NOMO-1 treated with DMSO at 0.1 percent for 48 hours (cell line): ENCODE measurements around the gene GLO1.

Experiments used
- DNase-seq: peaks from one replicate; lab custom pipeline; 2025; ENCODE audit not compliant: unreplicated experiment; lab: John Stamatoyannopoulos, UW

Gene GLO1

DNA sequence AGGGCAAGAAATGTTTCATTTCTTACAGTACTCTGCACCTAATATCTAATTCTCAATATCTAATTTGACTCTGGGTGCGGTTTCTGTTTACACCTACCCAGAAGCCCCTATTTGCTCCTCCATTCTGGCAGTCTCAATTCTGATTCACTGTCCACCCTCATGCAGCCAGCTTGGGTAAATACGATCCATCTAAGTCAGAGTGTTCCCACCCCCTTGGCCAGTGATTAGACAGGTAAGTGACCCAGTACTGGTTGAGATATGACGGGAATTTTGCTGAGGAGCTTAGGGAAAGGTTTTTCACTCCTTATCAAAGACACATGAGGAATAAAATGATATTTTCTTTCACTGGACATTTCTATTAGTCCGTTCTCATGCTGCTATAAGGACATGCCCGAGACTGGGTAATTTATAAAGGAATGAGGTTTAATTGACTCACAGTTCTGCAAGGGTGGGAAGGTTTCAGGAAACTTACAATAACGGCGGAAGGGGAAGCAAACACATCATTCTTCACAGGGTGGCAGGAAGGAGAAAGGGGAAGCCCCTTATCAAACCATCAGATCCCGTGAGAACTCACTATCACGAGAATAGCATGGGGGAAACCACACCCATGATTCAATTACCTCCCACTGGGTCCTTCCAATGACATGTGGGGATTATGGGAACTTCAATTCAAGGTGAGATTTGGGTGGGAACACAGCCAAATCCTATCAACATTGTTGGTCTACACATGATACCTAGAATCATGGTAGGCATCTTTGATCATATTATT lies 29.4 kb downstream of the GLO1 start:
- peak; percentile 39 for DNase-seq

DNA sequence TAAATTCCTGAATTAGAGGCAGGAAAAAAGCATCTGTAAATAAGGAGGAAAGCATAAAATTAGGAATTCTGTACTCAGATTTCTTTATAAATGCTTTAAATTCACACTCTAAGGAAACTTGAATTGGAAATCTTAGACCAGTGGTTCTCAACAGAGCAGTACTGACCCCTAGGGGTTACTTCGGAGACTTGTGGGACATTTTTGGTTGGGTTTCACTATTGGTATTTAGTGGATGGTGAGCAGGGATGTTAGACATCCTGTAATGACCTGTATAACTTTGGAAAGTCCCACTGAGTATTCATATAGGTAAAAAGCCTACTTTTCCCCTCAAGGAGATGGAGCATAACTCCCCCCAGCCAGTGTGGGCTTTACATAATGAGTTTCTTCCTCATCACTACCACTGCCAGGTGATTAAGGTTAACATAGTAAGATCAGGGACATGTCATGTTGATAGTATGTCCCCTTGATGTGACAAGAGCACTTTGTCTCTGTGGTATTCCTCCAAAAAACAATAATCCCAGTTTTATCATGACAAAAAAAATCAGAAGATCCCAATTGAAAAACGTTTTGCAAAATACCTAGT lies 31.0 kb downstream of the GLO1 start:
- peak; percentile 47 for DNase-seq

DNA sequence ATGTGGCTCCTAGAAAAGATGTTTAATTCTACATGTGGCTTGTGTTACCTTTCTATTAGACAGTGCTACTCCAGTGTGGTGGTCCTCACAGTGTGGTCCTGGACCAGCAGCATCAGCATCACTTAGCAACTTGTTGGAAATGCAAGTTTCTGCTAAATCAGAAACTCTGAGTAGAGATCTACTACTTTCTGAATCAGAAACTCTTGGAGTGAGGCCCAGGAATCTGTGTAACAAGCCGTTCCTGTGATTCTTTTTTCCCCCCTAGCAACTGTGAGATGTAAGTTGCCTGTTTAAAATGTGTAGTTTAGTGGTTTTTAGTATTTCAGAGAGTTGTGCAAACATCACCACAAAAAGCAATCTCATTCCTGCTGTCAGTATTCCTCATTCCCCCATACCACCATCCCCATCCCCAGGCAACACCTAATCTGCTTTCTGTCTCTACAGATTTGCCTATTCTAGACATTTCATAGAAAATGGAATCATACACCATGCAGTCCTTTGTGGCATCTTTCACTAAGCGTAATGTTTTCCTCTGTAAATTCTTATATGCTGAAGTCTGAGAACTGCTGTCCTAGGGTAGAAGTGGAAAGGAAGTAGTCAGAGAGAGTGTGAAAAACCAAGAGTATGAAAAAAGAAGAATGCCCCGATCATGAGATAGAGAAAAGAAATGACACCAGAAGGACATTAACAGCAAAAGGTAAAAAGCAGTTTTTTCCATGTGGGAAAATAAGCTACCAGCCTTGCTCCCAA lies 44.4 kb downstream of the GLO1 start:
- no peak for DNase-seq

DNA sequence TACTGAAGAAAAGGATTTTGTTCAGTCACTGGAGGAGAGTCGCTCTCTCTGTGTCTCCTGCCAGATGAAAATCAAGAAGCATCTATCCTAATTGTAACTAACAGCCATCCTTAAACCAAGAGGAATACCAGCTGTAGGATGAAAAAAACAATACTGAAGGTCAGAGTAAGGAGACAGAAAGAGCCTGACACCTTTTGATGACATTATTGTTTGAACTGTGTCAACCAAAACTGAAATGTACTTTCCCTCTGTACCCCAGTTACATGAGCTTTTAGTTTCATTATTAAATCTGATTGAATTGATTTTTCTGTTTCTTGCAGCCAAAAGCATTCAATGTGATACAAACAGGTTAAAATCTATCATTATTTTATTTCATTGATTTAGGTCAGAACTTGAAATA lies 46.0 kb downstream of the GLO1 start:
- DNase-seq: no peak

DNA sequence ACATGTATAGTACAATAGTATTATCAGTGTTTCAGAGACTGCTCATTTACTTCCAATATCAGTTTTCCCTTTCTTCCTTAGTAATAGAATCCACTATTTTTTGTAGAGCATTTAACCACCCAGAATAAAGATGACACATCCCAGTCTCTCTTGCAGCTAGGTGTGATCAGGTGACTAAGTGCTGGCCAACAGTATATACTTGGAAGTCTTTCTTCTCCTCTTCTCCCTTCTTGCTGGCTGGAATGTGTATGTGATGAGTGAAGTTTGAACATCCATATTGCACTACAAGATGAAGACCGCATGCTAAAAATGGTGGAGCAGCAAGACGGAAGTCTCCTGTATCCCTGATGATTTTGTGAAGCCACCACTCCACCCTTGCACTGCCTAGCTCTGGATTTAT lies 48.7 kb downstream of the GLO1 start:
- DNase-seq: no peak

DNA sequence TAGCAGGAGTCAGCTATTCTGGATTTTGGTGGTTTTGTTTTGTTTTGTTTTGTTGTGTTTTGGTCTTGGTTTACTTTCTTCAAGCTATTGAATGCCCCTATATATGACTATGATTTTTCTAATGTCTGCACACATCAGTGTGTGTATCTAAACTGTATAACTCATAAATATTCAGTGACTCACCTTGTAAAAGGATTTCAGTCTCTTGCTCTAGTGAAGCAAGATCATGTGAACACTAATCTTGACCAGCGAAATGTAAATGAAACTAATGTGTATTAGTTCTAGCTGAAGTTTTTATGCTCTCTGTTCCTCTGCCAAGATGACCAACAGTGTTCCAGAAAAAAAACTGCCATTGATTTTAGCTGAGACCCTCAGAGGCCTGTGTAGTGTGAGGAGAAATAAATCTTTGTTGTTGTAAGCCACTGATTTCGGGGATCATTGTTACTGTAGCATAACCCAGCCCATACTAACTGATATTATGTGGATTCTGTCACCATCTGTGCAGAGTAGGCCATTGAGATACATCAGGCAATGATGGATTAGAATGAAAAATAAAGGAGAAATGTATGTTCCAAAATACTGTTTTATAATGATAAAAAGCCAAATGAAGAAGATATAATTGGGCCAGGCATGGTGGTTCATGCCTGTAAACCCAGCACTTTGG lies 51.7 kb downstream of the GLO1 start:
- no peak for DNase-seq

DNA sequence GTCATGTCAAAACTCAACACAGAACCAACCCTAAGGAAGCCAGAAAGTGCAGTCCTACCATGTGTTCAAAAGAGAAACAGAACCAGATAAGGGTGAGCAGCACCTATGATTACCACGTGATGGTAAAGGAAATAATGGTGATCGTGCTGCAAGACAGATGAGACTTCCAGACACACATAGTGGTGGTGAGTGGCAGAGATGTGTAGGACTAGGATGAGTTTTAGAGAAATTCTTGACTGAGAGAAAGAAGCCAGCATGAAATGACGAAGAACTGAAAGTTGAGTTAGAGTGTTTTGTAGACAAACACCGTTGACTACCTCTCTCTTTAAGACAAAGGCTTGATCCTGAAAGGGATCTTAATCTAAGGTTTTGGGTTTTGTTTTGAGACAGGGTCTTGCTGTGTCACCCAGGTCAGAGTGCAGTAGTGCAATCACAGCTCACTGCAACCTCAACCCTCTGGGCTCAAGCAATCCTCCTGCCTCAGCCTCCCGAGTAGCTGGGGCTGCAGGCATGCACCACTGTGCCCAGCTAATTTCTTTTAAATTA lies 52.7 kb downstream of the GLO1 start:
- DNase-seq: no peak

DNA sequence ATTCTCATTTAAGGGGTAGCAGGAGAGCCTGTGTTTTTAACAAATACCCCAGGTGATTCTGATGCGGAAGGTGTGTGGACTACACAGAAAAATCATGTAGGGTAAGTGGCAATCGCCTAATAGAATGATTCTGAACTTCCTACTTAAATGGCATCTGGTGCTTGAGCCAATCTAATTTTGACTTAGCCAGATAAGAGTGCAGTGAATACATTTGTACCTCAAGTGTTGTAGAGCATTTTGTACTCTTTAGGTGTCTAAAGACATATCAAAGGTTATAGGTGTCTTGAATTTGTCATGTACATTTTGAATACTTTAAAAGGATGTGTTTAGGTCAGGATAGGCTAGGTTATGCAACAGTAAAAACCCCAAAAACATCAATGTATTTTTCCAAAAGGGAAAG lies 53.2 kb downstream of the GLO1 start:
- DNase-seq: no peak

DNA sequence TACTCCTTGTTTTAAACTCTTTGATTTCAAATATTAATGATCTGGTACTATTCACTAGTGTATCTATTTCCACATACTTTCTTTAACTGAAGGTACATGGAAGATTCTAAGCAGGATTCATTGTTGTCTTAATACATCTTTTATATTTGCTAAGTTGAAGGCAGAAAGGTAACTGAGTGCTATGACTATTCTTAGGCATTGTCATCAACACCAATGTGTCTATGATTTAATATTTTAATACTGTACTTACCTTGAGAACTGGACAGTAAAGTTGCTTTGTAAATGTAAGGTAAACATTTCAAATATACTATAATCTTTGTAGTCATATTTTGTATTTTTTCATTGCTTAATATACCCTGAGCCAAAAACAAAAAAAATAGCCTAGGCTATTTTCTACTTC lies 54.3 kb downstream of the GLO1 start:
- no peak for DNase-seq

DNA sequence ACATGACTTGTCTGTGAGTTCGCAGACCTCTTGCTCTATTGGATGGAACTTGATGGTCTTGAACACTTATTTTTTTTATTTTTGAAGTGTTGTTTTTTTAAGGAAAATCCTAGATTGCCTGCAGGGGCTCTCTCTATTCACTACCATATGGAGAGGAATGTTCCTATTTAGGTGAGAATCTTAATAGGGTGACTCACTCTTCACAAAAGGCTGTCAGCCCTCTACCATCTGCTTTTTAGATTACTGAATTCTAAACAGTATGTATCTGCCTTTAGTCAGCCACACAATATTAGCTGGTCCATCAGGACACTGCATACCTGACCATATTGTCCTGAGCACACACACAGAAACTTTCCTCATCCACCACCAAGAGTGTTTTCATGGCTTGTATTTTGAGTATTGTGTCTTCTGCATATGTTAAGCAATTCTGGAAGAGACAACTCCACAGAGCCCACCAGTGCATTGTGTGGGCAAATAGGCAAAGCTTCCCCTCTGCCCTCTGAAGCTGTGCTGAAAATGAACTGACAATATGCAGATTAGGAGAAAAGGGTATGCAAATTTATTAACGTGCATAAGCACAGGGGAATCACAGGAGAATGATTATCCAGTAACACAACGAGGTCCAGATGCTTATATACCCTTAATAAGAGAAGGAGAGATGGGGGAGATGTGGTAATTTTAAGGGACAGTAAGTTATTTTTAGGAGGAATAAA lies 56.6 kb downstream of the GLO1 start:
- no peak for DNase-seq

DNA sequence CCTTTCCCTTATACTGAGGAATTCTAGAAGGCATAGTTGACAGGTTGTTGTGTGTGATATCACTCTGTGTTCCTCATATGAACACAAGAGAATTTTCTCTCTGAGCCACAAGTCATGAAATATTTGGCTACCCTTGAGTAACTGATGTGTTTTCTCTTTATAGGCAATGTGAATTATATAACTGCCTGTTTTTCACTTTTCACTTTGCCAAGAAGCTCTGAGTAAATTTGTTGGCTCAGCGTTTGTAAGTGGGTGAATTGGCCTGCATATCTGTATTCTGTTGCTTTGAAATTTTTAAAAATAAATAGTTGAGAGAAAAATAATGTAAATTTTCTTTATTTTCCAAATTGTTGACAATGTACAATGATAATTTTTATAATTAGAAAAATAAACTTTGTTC lies 58.0 kb downstream of the GLO1 start:
- DNase-seq: no peak

DNA sequence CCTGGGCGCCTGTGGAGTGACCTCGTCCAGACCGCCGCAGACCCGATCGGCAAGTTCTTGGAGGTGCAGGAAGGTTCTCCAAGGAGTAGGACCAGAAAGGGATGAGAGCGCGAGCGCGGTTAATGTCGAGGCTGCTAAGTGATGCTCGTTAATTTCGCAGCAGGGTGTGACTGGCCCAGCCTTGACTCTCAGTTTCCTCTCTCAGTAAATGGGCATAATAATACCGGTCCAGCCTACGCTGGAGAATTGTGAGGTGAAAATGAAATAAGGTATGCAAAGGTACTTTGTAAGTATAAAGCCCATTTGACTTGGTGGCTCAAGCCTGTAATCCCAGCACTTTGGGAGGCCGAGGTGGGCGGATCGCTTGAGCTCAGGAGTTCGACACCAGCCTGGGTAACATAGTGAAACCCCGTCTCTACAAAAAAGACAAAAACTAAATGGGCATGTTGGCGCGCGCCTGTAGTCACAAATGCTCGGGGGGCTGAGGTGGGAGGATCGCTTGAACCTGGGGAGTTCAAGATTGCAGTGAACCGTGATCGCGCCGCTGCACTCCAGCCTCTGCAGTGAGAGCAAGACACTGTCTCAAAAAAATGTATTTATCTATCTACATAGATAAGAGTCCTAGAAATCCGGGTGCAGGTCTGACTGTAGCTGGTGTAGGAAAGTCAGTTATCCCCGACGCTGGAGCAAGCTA lies 62.6 kb downstream of the GLO1 start:
- DNase-seq: no peak

DNA sequence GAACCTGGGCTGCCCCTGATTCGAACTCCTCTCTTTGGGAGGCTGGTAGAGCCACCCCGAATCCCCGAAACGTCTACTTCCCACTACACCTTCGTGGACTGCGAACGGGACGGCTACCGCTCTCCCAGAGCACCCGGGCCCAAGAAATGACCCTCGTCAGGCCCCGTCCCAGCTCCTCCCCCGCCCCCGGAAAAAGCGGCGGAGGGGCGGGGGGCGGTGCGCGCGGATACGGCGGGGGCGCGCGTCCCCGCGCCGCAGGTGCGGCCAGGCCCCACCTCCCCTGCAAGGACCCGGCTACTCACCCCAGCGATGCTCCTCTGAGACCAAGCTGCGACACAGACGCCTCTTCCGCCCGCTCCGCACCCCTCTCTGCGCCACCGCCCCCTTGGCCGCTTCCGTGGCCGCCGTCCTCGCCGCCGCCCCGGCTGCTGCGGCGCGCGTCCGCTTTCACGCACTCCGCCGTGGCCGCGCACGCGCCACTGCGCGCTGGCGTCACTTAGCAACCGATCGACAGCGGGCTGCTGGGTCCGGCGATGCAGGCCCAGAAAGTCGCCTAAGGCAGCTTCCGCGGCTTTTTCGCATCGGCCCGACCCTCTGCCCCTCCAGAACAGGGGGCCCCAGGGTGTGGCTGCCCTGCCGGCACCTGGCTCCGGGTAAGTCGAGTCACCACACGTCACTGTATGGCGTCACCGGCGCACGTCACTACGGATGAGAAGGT lies 63.3 kb downstream of the GLO1 start, which contains the start of gene BTBD9:
TSS of gene BTBD9 (minus strand) at position 432 of the 718 bp plus-strand sequence.
- DNase-seq: peak; percentile 58

DNA sequence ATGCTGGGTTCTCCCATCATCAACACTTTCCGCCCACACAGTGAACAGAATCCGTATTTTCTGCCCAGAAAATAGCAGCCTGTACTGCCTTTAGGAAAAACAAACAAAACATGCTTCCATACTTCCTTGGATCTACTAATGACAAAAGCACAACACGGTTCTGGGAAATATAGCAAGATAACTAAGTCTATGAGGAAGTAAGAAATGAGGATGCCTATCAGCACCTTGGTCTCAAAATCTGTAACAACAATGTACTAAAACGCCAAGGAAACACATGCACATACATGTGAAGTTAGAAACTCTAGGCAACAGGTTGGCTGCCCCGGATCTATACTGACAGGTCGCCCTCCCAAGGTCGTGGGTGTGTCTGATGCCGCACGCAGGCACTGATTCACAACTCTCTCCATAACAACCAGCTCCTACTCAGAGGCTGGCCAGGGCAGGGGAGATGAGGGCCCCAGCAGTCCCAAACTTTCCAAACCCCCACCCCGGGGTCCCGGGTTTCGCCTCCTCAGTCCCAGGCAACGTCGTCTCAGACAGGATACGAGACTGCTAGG lies 63.9 kb downstream of the GLO1 start:
- DNase-seq: peak; percentile 23

DNA sequence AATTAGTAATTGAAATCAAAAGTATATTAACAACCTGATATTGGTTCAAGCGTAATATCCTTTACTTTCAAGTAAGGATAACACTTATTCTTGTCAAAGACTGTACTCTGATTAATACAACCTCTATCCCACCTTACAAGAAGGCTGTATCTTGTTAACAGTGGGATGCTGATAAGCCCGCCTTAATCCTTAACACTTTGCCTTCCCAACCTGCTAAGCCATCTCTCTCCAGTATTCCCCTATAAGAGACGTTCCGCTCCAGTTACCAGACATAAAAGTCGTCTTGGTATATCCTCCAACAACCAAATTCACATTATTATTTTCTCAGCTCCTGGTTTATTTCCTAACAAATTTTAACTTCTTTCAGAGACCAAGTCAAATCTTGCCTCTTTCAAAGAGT lies 65.2 kb downstream of the GLO1 start:
- no peak for DNase-seq

DNA sequence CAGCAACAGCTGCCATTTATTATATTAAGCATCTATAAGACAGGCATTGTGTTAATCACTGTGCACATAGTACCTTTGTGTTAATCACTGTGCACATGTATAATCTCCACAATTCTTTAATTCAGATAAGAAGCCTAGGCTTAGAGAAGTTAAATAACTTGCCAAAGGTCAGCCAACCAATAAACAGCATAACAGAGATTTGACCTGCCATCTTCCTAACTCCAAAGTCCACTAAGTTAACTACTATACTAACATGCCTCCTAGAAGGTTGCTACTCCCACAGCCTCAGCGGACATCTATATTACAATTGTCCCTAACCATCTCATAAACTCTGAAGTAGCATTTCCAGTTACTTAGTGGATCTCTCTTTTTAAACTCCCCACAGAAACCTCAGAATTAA lies 66.9 kb downstream of the GLO1 start:
- DNase-seq: no peak

DNA sequence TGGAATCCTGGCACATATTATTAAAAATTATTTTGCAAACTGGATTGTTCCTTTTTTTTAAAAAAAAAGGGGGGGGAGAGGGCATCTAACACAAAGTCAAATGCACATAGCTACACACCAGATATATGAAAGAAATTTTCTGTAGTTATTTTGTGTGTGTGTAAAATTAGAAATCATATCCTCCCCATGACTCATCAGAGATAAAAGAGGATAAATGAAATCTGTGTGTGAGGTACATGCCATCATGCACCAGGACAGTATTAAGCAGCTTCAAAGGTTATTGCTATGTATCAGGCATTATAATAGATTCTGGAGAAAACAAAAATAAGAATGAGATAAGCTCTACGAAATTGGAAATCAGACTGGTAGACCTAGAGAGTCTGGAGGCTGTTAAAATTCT lies 68.4 kb downstream of the GLO1 start:
- no peak for DNase-seq

DNA sequence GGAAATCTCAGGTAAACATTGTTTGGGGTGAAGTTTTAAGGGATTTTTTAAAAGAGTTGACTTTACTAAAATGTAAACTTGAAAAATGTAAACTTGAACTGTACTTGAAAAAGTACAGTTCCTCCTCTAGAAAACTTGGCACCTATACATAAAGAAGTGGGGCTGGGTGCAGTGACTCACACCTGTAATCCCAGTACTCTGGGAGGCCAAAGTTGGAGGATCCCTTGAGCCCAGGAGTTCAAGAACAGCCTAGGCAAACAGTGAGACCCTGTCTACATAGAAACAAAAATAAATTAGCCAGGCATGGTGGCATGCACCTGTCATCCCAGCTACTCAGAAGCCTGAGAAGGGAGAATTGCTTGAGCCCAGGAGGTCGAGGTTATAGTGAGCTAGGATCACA lies 70.5 kb downstream of the GLO1 start:
- DNase-seq: no peak

DNA sequence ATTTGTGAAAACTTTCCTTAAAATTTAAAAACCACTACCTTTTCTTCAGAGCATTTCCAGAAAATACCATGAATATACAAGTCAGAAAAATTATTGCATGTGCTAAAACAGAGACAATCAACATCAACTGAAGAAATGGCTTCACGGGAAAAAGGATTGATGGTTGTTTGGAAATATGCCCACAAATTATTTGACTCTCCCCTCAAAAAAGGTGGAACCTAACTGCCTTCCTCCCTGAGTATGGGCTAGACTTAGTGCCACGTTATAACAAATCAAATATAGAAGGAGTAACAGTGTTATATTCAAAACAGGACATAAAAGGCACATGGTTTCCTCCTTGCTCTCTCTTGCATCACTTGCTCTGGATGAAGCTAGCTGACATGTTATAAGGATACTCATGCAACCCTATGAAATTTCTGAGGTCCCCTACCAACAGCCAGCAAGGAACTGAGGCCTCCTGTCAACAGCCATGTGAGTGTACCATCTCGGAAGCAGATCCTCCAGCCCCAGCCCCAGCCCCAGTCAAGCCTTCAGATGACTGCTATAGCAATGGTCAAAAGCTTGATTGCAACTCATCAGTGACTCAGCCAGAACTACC lies 71.7 kb downstream of the GLO1 start:
- no peak for DNase-seq
